ENCODE results near the gene ASTN2.

Gene ASTN2

GRCh38 chr9:116736399-116737151 lies 678.3 kb downstream of the ASTN2 start:
- no peak overlapping the region for H3K18ac ChIP-seq (ENCODE audit: low read length)

GRCh38 chr9:116733010-116733641 lies 681.7 kb downstream of the ASTN2 start:
- no peak overlapping the region for H2BK12ac ChIP-seq (ENCODE audit: low read length)
- no peaks in the 10 kb centered on the region for H3K79me1 ChIP-seq (ENCODE audit: low read depth, low read length)
- no peak overlapping the region for H3K4ac ChIP-seq (ENCODE audit: low read length)
- no peak overlapping the region for H2BK5ac ChIP-seq (ENCODE audit: low read length)
- H3K23ac ChIP-seq (ENCODE audit: low read depth, low read length, poor library complexity): no peak overlapping the region
- H2BK15ac ChIP-seq (ENCODE audit: low read length): no peak overlapping the region
- H4K91ac ChIP-seq (ENCODE audit: low read depth, low read length, poor library complexity): no peak overlapping the region
- H3K4me1 ChIP-seq (ENCODE audit: control insufficient read depth in 2 of 2, insufficient read depth in 1 of 2, low read depth in 1 of 2, low read length in 2 of 2): no peaks in the 10 kb centered on the region
- no peak overlapping the region for H2AK5ac ChIP-seq (ENCODE audit: low read depth, low read length)
- H3K9ac ChIP-seq (ENCODE audit: low read depth, low read length, poor library complexity): no peak overlapping the region
- H4K8ac ChIP-seq (ENCODE audit: low read depth, low read length): no peak overlapping the region
- H3K9me3 ChIP-seq (replicated peaks in 1 of 2; ENCODE audit: control insufficient read depth in 2 of 2, insufficient read depth in 1 of 2, low read depth in 1 of 2, low read length in 2 of 2): no peaks in the 10 kb centered on the region
- no peaks in the 10 kb centered on the region for H3K36me3 ChIP-seq (replicated peaks in 1 of 2; ENCODE audit: control insufficient read depth in 2 of 2, insufficient read depth in 2 of 2, low read length in 2 of 2)
- no peak overlapping the region for H3K27ac ChIP-seq (replicated peaks; ENCODE audit: low read length)
- no peak overlapping the region for H2BK120ac ChIP-seq (ENCODE audit: low read depth, low read length)
- no peak for DNase-seq (ENCODE audit: low spot score)
- no peak overlapping the region for H3K4me2 ChIP-seq (ENCODE audit: insufficient read depth, low read length, poor library complexity, severe bottlenecking)
- peaks cover 0 to 14% (median 2%) of the 10 kb centered on the region in 3 experiments for H3K27me3 ChIP-seq (ENCODE audit: control insufficient read depth in 3 of 3, insufficient read depth in 3 of 3, low read depth in 1 of 3, low read length in 3 of 3)
- no peak overlapping the region for H3K4me3 ChIP-seq (ENCODE audit: low read length in 2 of 2)
- H3K14ac ChIP-seq (ENCODE audit: low read length): no peak overlapping the region
- no CpG with 5 or more reads among the region's 9 CpGs for WGBS, 2 donors (ENCODE audit: extremely low coverage in 2 of 2, insufficient read length in 2 of 2, insufficient replicate concordance in 1 of 2)
- H2AFZ ChIP-seq (ENCODE audit: low read length): no peak overlapping the region
- no peak overlapping the region for H3K18ac ChIP-seq (ENCODE audit: low read length)

More at GRCh38 chr9:116736399-116737151, 678.3 kb downstream of the ASTN2 start:
- H3K27me3 ChIP-seq (ENCODE audit: control insufficient read depth in 3 of 3, insufficient read depth in 3 of 3, low read depth in 1 of 3, low read length in 3 of 3): peaks cover 0 to 12% (median 2%) of the 10 kb centered on the region in 3 experiments
- H3K9me3 ChIP-seq (replicated peaks in 1 of 2; ENCODE audit: control insufficient read depth in 2 of 2, insufficient read depth in 1 of 2, low read depth in 1 of 2, low read length in 2 of 2): no peaks in the 10 kb centered on the region
- no peak overlapping the region for H4K91ac ChIP-seq (ENCODE audit: low read depth, low read length, poor library complexity)
- H2AFZ ChIP-seq (ENCODE audit: low read length): peak overlapping the region; percentile 50
- H2BK120ac ChIP-seq (ENCODE audit: low read depth, low read length): no peak overlapping the region
- no peak overlapping the region for H3K27ac ChIP-seq (replicated peaks; ENCODE audit: low read length)
- no peak overlapping the region for H3K14ac ChIP-seq (ENCODE audit: low read length)
- no peak overlapping the region for H4K8ac ChIP-seq (ENCODE audit: low read depth, low read length)
- peaks cover 0 to 2% of the 10 kb centered on the region in 2 donors for H3K4me1 ChIP-seq (ENCODE audit: control insufficient read depth in 2 of 2, insufficient read depth in 1 of 2, low read depth in 1 of 2, low read length in 2 of 2)
- no peak overlapping the region for H2BK5ac ChIP-seq (ENCODE audit: low read length)
- peak overlapping the region; percentile 79 for H3K9ac ChIP-seq (ENCODE audit: low read depth, low read length, poor library complexity)
- no peaks in the 10 kb centered on the region for H3K79me1 ChIP-seq (ENCODE audit: low read depth, low read length)
- no peak overlapping the region for H3K4me2 ChIP-seq (ENCODE audit: insufficient read depth, low read length, poor library complexity, severe bottlenecking)
- DNase-seq (ENCODE audit: low spot score): no peak
- no CpG with 5 or more reads among the region's 8 CpGs for WGBS, 2 donors (ENCODE audit: extremely low coverage in 2 of 2, insufficient read length in 2 of 2, insufficient replicate concordance in 1 of 2)
- H3K23ac ChIP-seq (ENCODE audit: low read depth, low read length, poor library complexity): no peak overlapping the region
- H2BK15ac ChIP-seq (ENCODE audit: low read length): no peak overlapping the region
- no peaks in the 10 kb centered on the region for H3K36me3 ChIP-seq (replicated peaks in 1 of 2; ENCODE audit: control insufficient read depth in 2 of 2, insufficient read depth in 2 of 2, low read length in 2 of 2)
- H3K4me3 ChIP-seq (ENCODE audit: low read length in 2 of 2): no peak overlapping the region
- H2BK12ac ChIP-seq (ENCODE audit: low read length): no peak overlapping the region
- no peak overlapping the region for H2AK5ac ChIP-seq (ENCODE audit: low read depth, low read length)
- H3K4ac ChIP-seq (ENCODE audit: low read length): no peak overlapping the region

GRCh38 chr9:116726602-116727001 lies 688.3 kb downstream of the ASTN2 start:
- H2BK15ac ChIP-seq (ENCODE audit: low read length): no peak overlapping the region
- peak; percentile 26 for DNase-seq (ENCODE audit: low spot score)
- H3K23ac ChIP-seq (ENCODE audit: low read depth, low read length, poor library complexity): no peak overlapping the region
- no peak overlapping the region for H2BK120ac ChIP-seq (ENCODE audit: low read depth, low read length)
- no peak overlapping the region for H3K9ac ChIP-seq (ENCODE audit: low read depth, low read length, poor library complexity)
- H3K4ac ChIP-seq (ENCODE audit: low read length): no peak overlapping the region
- peak overlapping the region; percentile 45 for H2AFZ ChIP-seq (ENCODE audit: low read length)
- no peak overlapping the region for H2BK12ac ChIP-seq (ENCODE audit: low read length)
- H3K4me2 ChIP-seq (ENCODE audit: insufficient read depth, low read length, poor library complexity, severe bottlenecking): no peak overlapping the region
- no peak overlapping the region for H2BK5ac ChIP-seq (ENCODE audit: low read length)
- H3K27me3 ChIP-seq (ENCODE audit: control insufficient read depth in 3 of 3, insufficient read depth in 3 of 3, low read depth in 1 of 3, low read length in 3 of 3): peaks cover 0 to 8% (median 0%) of the 10 kb centered on the region in 3 experiments
- H4K8ac ChIP-seq (ENCODE audit: low read depth, low read length): no peak overlapping the region
- H3K4me1 ChIP-seq (ENCODE audit: control insufficient read depth in 2 of 2, insufficient read depth in 1 of 2, low read depth in 1 of 2, low read length in 2 of 2): peaks cover 0 to 9% of the 10 kb centered on the region in 2 donors
- no peaks in the 10 kb centered on the region for H3K36me3 ChIP-seq (replicated peaks in 1 of 2; ENCODE audit: control insufficient read depth in 2 of 2, insufficient read depth in 2 of 2, low read length in 2 of 2)
- H3K9me3 ChIP-seq (replicated peaks in 1 of 2; ENCODE audit: control insufficient read depth in 2 of 2, insufficient read depth in 1 of 2, low read depth in 1 of 2, low read length in 2 of 2): peaks cover 0 to 2% of the 10 kb centered on the region in 2 donors
- no peak overlapping the region for H3K14ac ChIP-seq (ENCODE audit: low read length)
- no peak overlapping the region for H4K91ac ChIP-seq (ENCODE audit: low read depth, low read length, poor library complexity)
- H3K18ac ChIP-seq (ENCODE audit: low read length): no peak overlapping the region
- H3K4me3 ChIP-seq (ENCODE audit: low read length in 2 of 2): no peak overlapping the region
- no peak overlapping the region for H2AK5ac ChIP-seq (ENCODE audit: low read depth, low read length)
- no peaks in the 10 kb centered on the region for H3K79me1 ChIP-seq (ENCODE audit: low read depth, low read length)
- peak overlapping the region; percentile 49 for H3K27ac ChIP-seq (replicated peaks; ENCODE audit: low read length)

- peaks cover 10 to 13% of the 10 kb centered on the region in 2 donors for H3K4me1 ChIP-seq (ENCODE audit: control insufficient read depth in 2 of 2, insufficient read depth in 1 of 2, low read depth in 1 of 2, low read length in 2 of 2)
- H3K4ac ChIP-seq (ENCODE audit: low read length): no peak overlapping the region
- no peak overlapping the region for H2AK5ac ChIP-seq (ENCODE audit: low read depth, low read length)
- no peak overlapping the region for H3K4me2 ChIP-seq (ENCODE audit: insufficient read depth, low read length, poor library complexity, severe bottlenecking)
- no peaks in the 10 kb centered on the region for H3K79me1 ChIP-seq (ENCODE audit: low read depth, low read length)
- no peak overlapping the region for H3K23ac ChIP-seq (ENCODE audit: low read depth, low read length, poor library complexity)
- no peak overlapping the region for H2AFZ ChIP-seq (ENCODE audit: low read length)
- peaks cover 0 to 13% (median 0%) of the 10 kb centered on the region in 3 experiments for H3K27me3 ChIP-seq (ENCODE audit: control insufficient read depth in 3 of 3, insufficient read depth in 3 of 3, low read depth in 1 of 3, low read length in 3 of 3)
- no peak overlapping the region for H4K8ac ChIP-seq (ENCODE audit: low read depth, low read length)
- no peak overlapping the region for H2BK120ac ChIP-seq (ENCODE audit: low read depth, low read length)
- H3K18ac ChIP-seq (ENCODE audit: low read length): no peak overlapping the region
- H2BK12ac ChIP-seq (ENCODE audit: low read length): no peak overlapping the region
- no peaks in the 10 kb centered on the region for H3K36me3 ChIP-seq (replicated peaks in 1 of 2; ENCODE audit: control insufficient read depth in 2 of 2, insufficient read depth in 2 of 2, low read length in 2 of 2)
- no peak overlapping the region for H3K9ac ChIP-seq (ENCODE audit: low read depth, low read length, poor library complexity)
- no CpG with 5 or more reads among the region's 3 CpGs for WGBS, 2 donors (ENCODE audit: extremely low coverage in 2 of 2, insufficient read length in 2 of 2, insufficient replicate concordance in 1 of 2)
- H3K27ac ChIP-seq (replicated peaks; ENCODE audit: low read length): no peak overlapping the region
- DNase-seq (ENCODE audit: low spot score): no peak
- no peak overlapping the region for H2BK5ac ChIP-seq (ENCODE audit: low read length)
- H3K4me3 ChIP-seq (ENCODE audit: low read length in 2 of 2): peak overlapping the region in 1 of 2 donors; percentile 11
- no peak overlapping the region for H4K91ac ChIP-seq (ENCODE audit: low read depth, low read length, poor library complexity)
- peaks cover 2 to 3% of the 10 kb centered on the region in 2 donors for H3K9me3 ChIP-seq (replicated peaks in 1 of 2; ENCODE audit: control insufficient read depth in 2 of 2, insufficient read depth in 1 of 2, low read depth in 1 of 2, low read length in 2 of 2)
- H2BK15ac ChIP-seq (ENCODE audit: low read length): no peak overlapping the region
- H3K14ac ChIP-seq (ENCODE audit: low read length): no peak overlapping the region
Observed at GRCh38 chr9:116724123-116724522, 690.7 kb downstream of the ASTN2 start.
